T-helper 17 cell (primary cell): Measurements from ENCODE around the gene PTPRU. TPM values are rescaled to one million over a fixed set of nuclear protein-coding genes. Genes with fewer than 3 reads are reported as not detected.

Source experiments
- ATAC-seq: fragments of 150-1000 bp; cut with Tn5 transposase; 2 replicates; pipeline ENCODE4 v1.10.0; 2021; ENCODE audit warnings: mild to moderate bottlenecking, moderate library complexity
- DNase-seq, 3 donors: peaks; one replicate each; pipeline versions ENCODE4 v3.0.0 to v3.0.0-alpha.2; 2020 to 2021
- H3K9me3 ChIP-seq: one replicate; pipeline ENCODE4 v1.7.0; 2013; ENCODE audit warnings: low read length, mild to moderate bottlenecking; ENCODE audit not compliant: control insufficient read depth, poor library complexity, severe bottlenecking
- H3K27ac Mint-ChIP-seq: one replicate; pipeline ENCODE4 v1.8.0; 2022; ENCODE audit warnings: mild to moderate bottlenecking, moderate library complexity, mixed read lengths
- H3K27me3 Mint-ChIP-seq: one replicate; pipeline ENCODE4 v1.8.0; 2022; ENCODE audit warnings: mixed read lengths
- H3K36me3 Mint-ChIP-seq: one replicate; pipeline ENCODE4 v1.8.0; 2022; ENCODE audit warnings: low read depth, mixed read lengths
- H3K4me1 Mint-ChIP-seq: one replicate; pipeline ENCODE4 v1.8.0; 2022; ENCODE audit warnings: mild to moderate bottlenecking, mixed read lengths
- H3K4me3 Mint-ChIP-seq: one replicate; pipeline ENCODE4 v1.8.0; 2022; ENCODE audit warnings: mild to moderate bottlenecking, moderate library complexity, mixed read lengths
- total RNA-seq, 4 donors: library from RNA in 2 of 4; stranded (reverse) in 2 of 4; gene quantifications; one replicate each; pipeline ENCODE4 v1.2.3 and lab custom pipeline; 2022 to 2026

PTPRU gene
- total RNA-seq, 2 donors from 2014 or later: not detected

DNA sequence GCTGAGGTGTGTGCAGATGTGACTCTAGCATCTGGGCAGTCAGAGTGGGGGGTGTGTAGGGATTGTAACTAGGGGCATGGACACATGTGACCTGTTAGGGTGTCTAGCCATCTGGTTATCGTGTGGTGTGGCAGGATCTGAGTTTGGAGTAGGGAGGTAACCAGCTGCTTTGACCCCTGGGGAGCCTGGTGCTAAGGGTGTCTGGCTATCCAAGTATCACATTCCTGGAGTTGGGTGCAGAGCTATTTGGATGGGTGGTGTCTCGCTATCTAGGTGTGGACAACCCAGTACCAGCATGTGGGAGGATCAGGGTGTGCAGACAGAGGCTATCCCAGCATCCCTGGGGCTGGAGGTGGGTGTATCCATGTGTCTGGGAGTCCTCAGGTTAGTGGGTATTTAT, 4.7 kb downstream of the PTPRU start:
- H3K27ac Mint-ChIP-seq: peak overlapping the region; percentile 37
- peaks cover 6% of the 10 kb centered on the region for H3K36me3 Mint-ChIP-seq
- no peak for DNase-seq
- ATAC-seq: no peak
- peaks cover 48% of the 10 kb centered on the region for H3K27me3 Mint-ChIP-seq
- H3K4me1 Mint-ChIP-seq: peaks cover 11% of the 10 kb centered on the region
- H3K9me3 ChIP-seq: no peaks in the 10 kb centered on the region
- no peak overlapping the region for H3K4me3 Mint-ChIP-seq

DNA sequence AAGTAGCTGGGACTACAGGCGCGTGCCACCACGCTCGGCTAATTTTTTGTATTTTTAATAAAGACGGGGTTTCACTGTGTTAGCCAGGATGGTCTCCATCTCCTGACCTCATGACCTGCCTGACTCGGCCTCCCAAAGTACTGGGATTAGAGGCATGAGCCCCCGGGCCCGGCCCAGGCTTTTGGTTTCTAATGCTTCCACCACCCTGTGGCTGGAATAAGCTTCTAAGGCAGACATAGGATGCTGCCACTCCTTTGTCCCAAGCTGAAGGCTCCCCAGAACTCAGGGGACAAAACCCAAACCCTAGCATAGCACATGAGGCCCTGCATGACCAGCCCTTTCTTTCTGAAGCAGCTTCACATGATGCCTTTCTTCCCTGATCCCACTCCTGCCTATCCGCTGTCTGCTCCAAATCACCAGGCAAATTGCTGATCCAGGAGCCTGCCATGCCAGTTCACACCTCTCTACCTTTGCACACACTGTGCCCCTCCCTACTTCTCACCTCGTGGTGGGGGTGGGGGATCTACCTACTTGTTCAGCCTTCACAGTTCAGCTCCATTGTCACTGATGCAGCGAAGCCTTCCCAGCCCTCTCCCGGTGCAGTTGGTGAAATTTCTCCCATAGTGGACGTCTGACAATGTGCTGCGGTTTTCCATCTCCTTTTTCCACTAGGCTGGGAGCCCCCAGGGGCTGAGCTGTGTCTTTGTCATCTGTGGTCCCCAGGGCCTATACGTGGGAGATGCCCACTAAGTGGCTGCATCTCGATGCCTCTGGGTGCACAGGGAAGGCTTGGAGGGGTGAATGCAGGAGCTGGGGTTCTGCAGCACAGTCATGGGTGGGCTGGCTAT, 6.9 kb downstream of the PTPRU start:
- no peak for ATAC-seq
- Mint-ChIP-seq H3K27me3 (peaks cover 36% of the 10 kb centered on the region), H3K36me3 (no peaks in the 10 kb centered on the region), H3K27ac (no peak overlapping the region), H3K4me3 (peak overlapping the region; percentile 19), H3K4me1 (peaks cover 3% of the 10 kb centered on the region)
- no peak for DNase-seq
- H3K9me3 ChIP-seq: no peaks in the 10 kb centered on the region

DNA sequence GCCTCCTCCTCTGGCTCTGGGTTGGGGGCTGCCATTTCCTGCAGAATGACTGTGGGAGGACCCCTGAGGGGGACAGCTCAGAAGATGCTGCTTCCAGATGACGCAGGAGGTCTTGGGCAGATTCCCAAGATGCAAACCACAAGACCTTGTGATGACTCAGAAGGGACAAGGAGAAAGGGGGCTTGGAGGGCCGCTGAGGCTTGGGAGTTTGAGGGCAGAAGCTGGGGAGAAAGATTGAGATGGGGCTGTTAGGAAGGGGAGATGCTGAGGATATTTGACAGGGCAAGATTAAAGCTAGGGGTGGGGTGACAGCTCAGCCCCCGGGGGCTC, 7.5 kb downstream of the PTPRU start:
- H3K4me1 Mint-ChIP-seq: no peaks in the 10 kb centered on the region
- H3K36me3 Mint-ChIP-seq: no peaks in the 10 kb centered on the region
- no peak overlapping the region for H3K27ac Mint-ChIP-seq
- peaks cover 34% of the 10 kb centered on the region for H3K27me3 Mint-ChIP-seq
- DNase-seq (no peak), ATAC-seq (no peak)
- no peaks in the 10 kb centered on the region for H3K9me3 ChIP-seq
- H3K4me3 Mint-ChIP-seq: no peak overlapping the region

GRCh38 chr1:29245261-29245660, 8.9 kb downstream of the PTPRU start:
- no peak overlapping the region for H3K27ac Mint-ChIP-seq
- no peak for ATAC-seq
- H3K9me3 ChIP-seq: no peaks in the 10 kb centered on the region
- peaks cover 31% of the 10 kb centered on the region for H3K27me3 Mint-ChIP-seq
- no peak overlapping the region for H3K4me3 Mint-ChIP-seq
- H3K4me1 Mint-ChIP-seq: no peaks in the 10 kb centered on the region
- no peak for DNase-seq
- H3K36me3 Mint-ChIP-seq: peaks cover 5% of the 10 kb centered on the region

DNA sequence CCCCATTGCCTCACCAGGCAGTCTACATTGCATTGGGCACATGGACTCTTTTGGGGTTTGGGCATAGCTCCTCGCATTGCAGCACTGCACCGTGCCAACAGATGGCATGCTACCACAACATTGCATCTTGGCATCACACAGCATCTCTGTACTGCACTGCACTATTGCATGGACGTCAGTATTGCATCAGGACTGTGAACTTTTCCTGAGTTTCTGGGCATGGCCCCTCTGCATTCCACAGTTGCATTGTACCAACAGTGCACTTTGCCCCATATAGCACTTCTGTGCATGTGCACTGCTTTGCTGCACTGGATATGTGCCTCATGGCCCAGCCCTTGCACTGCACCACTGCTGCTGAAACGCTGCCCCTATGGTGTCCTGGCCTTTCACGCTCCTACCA, 9.6 kb downstream of the PTPRU start:
- no peak for DNase-seq
- peak; percentile 47 for ATAC-seq
- no peaks in the 10 kb centered on the region for H3K9me3 ChIP-seq
- Mint-ChIP-seq H3K4me3 (no peak overlapping the region), H3K27me3 (peaks cover 26% of the 10 kb centered on the region), H3K27ac (no peak overlapping the region), H3K36me3 (peaks cover 5% of the 10 kb centered on the region), H3K4me1 (no peaks in the 10 kb centered on the region)

- H3K9me3 ChIP-seq: no peaks in the 10 kb centered on the region
- ATAC-seq (no peak), DNase-seq (no peak)
- H3K36me3 Mint-ChIP-seq: peaks cover 5% of the 10 kb centered on the region
- H3K27me3 Mint-ChIP-seq: peaks cover 15% of the 10 kb centered on the region
- no peaks in the 10 kb centered on the region for H3K4me1 Mint-ChIP-seq
- H3K27ac Mint-ChIP-seq: no peak overlapping the region
- no peak overlapping the region for H3K4me3 Mint-ChIP-seq
These were observed 10.7 kb downstream of the PTPRU start for GRCh38 chr1:29247044-29247443.

DNA sequence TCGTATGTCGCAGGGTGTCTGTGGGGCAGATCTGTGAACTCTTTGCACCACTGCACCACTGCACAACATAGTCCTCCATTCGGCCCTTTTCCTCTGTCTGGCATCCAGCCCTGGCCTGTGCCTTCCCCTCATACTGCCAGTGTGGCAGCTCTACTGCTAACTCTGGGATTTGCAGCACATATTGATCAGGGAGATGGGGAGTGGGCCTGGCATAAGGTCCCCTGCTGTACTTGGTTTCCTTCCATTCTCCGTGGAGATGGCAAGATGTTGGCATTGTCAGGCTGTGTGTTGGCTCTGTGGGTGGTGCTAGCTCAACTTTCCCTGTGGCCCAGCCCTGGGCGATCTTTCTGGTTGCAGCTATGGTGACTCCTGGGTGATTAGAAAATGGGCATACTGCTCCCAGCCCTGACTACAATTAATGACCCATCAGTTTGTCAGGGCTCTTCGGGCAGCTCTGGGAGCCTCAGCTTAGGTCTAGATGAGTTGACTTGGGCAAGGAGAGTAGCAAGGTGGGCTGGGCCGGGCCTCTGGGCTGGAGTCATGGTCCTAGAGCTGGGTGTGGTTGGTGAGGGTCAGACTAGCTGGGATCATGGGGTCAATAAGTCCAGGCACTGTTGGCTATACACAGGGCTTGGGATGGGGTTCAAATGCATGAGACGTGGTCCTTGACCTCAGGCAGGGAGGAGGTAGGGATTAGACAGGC, 11.4 kb downstream of the PTPRU start:
- DNase-seq (no peak), ATAC-seq (no peak)
- Mint-ChIP-seq H3K4me3 (no peak overlapping the region), H3K27me3 (peaks cover 21% of the 10 kb centered on the region), H3K27ac (no peak overlapping the region), H3K36me3 (peaks cover 5% of the 10 kb centered on the region), H3K4me1 (no peaks in the 10 kb centered on the region)
- no peaks in the 10 kb centered on the region for H3K9me3 ChIP-seq

DNA sequence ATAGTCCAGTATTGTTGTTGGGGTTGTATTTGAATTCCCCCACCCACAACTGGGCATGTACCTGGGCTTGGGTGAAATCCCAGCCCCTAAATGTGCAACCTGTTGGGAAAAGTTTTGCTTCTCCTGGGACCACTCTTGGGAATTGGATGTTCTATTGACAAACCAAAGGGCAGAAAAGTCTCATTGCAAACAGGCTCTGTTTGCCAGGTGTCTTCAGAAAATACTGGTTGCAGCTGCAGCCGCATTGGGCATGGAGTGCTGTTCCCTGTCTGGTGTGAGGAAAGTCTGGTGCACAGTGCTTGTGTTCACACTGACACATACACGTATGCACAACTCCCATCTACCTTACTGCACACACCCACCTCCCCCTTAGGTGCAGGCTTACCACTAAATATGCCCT, 12.1 kb downstream of the PTPRU start:
- Mint-ChIP-seq H3K27me3 (peaks cover 22% of the 10 kb centered on the region), H3K27ac (no peak overlapping the region), H3K4me3 (no peak overlapping the region), H3K36me3 (peaks cover 5% of the 10 kb centered on the region), H3K4me1 (no peaks in the 10 kb centered on the region)
- no peak for DNase-seq
- H3K9me3 ChIP-seq: no peaks in the 10 kb centered on the region
- no peak for ATAC-seq

DNA sequence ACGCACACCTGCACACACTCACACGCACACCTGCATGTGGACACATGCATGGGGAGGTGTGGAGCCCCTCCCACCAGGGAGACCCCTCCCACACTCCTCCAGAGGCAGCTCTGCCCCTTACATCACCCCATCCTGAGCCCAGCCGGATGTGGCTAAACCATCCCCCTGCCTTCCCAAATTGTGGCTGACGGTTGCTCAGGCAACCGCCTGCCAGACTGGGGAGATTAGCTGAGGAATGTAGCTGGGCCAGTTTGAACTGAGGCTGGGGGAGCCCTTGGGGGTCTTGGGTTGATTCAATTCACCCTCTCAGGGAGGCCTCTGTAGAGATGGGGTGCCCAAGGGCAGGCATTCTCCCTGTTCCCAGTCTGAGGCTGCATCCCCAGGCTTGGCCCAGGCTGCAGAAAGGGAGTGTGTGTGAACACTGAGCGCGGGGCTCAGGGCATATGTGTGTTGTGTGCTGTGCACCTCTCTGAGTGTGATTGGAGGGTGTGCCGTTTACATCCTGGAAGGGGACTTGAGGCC, 12.9 kb downstream of the PTPRU start:
- no peaks in the 10 kb centered on the region for H3K9me3 ChIP-seq
- H3K4me3 Mint-ChIP-seq: no peak overlapping the region
- no peaks in the 10 kb centered on the region for H3K4me1 Mint-ChIP-seq
- ATAC-seq: no peak
- H3K27ac Mint-ChIP-seq: no peak overlapping the region
- H3K36me3 Mint-ChIP-seq: peaks cover 5% of the 10 kb centered on the region
- DNase-seq: no peak
- peaks cover 22% of the 10 kb centered on the region for H3K27me3 Mint-ChIP-seq

- Mint-ChIP-seq H3K27ac (no peak overlapping the region), H3K27me3 (peaks cover 22% of the 10 kb centered on the region), H3K36me3 (peaks cover 5% of the 10 kb centered on the region), H3K4me1 (no peaks in the 10 kb centered on the region), H3K4me3 (no peak overlapping the region)
- no peak for ATAC-seq
- no peak for DNase-seq
- no peaks in the 10 kb centered on the region for H3K9me3 ChIP-seq
These were observed 13.7 kb downstream of the PTPRU start for GRCh38 chr1:29249951-29250581.

GRCh38 chr1:29251164-29252124, 15.1 kb downstream of the PTPRU start:
- no peaks in the 10 kb centered on the region for H3K9me3 ChIP-seq
- ATAC-seq (no peak), DNase-seq (no peak)
- Mint-ChIP-seq H3K4me3 (no peak overlapping the region), H3K36me3 (peaks cover 5% of the 10 kb centered on the region), H3K27me3 (peaks cover 32% of the 10 kb centered on the region), H3K27ac (no peak overlapping the region), H3K4me1 (no peaks in the 10 kb centered on the region)

DNA sequence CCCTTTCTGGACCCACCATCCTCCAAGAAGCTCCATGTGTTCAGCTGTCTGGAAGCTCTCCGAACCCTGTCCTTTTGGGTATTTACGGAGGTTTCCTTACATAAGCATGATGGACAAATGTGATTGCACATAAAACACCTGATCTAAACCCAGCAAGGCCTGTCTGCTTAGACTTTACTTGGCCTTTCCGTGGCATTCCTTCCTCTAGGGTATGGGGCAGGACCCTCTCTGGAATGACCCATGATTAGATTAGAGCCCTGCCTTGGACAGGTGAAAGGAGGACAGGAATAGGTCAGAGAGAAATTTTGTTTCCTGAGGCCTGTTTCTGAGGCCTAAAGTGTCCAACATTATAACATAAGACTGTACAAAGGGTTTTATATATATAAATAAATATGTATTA, 16.9 kb downstream of the PTPRU start:
- H3K4me1 Mint-ChIP-seq: peaks cover 2% of the 10 kb centered on the region
- peaks cover 5% of the 10 kb centered on the region for H3K36me3 Mint-ChIP-seq
- peaks cover 42% of the 10 kb centered on the region for H3K27me3 Mint-ChIP-seq
- no peaks in the 10 kb centered on the region for H3K9me3 ChIP-seq
- ATAC-seq: no peak
- H3K4me3 Mint-ChIP-seq: no peak overlapping the region
- no peak for DNase-seq
- H3K27ac Mint-ChIP-seq: no peak overlapping the region
